HG03060 (cell line): ENCODE data around the gene PRB4.
"Not testable (repeated sequence)": the region's sequence is repeated elsewhere in the genome, so short reads cannot be mapped to it uniquely, and the experiment has no call there.

Experiments
- ATAC-seq: cut with Tn5 transposase; IDR thresholded peaks from one replicate; pipeline ENCODE4 v1.9.1; 2021; ENCODE audit warnings: low read depth, moderate number of reproducible peaks; ENCODE audit not compliant: unreplicated experiment

The PRB4 gene

DNA sequence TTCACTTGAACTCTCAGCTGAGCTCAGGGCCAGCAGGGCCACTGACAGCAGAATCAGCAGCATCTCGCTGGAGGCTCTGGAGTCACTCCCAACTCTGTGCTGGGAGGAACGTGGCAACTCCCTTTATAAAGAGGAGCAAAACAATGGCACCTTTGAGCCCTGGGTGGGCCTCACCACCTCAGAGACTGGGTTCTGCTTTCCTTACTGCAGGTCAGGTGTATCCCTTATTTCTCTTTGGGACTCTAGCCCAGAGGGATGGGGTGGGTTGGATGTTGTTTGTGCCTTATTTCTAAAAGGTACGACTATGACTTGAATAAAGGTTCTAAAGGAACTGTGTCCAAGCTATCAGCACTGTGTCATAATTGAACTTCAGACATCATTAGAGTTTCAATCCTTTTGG, at the start of gene PRB4:
Gene PRB4, minus strand, starts transcription at position 101 of the 400 bp plus-strand sequence. Its CDS starts 38 bp downstream, at position 63.
- ATAC-seq: no peak

GRCh38 chr12:11351736-11352135, 41.5 kb upstream of the PRB4 start:
- ATAC-seq: not testable (repeated sequence)

- no peak for ATAC-seq
Observed at GRCh38 chr12:11348439-11348838, 38.2 kb upstream of the PRB4 start.

DNA sequence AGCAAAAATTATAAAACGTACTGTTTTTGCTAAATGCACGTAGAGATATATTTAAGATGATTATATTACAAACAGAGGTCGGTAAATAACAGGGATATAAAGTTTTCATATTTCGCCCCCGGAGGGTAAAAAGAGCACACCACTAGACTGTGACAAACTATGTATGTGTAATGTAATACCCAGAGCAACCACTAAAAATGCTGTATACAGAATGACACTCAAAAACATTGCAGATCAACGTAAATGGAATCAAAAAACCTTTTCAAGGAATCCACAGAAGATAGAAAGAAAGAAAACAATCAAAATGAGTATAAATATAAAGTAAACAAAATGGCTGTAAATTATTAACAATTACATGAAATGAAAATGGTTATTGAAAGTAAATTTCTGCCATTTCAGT, 37.6 kb upstream of the PRB4 start:
- ATAC-seq: no peak

DNA sequence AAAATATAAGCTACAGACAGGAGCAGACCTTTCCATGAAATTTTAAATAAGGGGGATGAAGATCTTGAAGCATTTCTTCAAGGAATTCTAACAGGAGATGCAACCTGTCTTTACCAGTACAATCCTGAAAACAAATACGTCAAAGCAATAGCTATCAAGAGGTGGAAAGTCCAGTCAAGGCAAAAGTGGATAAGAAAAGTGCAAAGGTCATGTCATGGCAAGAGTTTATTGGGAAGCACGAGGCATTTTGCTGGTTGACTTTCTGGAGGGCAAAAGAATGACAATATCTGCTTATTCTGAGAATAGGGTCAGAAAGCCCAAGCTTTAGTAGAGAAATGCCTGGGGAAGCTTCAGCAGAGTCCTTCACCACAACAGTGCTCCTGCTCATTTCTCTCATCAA, 34.3 kb upstream of the PRB4 start:
- ATAC-seq: no peak

DNA sequence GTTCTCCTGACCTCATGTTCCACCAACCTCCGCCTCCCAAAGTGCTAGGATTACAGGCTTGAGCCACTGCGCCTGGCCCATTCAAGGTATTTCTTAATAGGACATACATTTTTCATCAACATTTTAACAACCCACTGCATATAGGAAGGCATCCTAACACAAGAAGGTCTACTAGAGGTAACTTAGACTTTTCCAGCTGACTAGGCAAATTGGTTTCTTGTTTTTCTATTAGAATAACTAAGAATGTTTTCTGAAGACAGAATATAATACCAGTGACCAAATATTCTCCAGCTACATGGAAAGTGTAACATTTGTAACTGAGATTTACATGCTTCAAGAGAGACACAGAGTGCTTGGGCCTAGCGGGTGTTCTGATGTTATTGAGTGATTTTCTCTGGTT, 14.2 kb upstream of the PRB4 start:
- ATAC-seq: no peak

- no peak for ATAC-seq
Observed at GRCh38 chr12:11321980-11322379, 11.7 kb upstream of the PRB4 start.

GRCh38 chr12:11307143-11307542, 3.1 kb downstream of the PRB4 start:
- ATAC-seq: no peak

GRCh38 chr12:11273449-11273848, 36.8 kb downstream of the PRB4 start:
- no peak for ATAC-seq

DNA sequence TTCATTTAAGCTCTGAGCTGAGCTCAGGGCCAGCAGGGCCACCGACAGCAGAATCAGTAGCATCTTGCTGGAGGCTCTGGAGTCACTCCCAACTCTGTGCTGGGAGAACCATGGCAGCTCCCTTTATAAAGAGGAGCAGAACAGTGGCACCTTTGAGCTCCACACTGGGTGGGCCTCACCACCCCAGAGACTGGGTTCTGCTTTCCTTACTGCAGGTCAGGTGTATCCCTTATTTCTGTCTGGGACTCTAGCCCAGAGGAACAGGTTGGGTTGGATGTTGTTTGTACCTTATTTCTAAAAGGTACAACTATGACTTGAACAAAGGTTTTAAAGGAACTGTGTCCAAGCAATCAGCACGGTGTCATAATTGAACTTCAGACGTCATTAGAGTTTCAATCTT, 40.6 kb downstream of the PRB4 start, which contains the start of gene PRB3:
Gene PRB3, minus strand, starts transcription at position 101 of the 400 bp plus-strand sequence. Its CDS starts 38 bp downstream, at position 63.
- ATAC-seq: no peak

DNA sequence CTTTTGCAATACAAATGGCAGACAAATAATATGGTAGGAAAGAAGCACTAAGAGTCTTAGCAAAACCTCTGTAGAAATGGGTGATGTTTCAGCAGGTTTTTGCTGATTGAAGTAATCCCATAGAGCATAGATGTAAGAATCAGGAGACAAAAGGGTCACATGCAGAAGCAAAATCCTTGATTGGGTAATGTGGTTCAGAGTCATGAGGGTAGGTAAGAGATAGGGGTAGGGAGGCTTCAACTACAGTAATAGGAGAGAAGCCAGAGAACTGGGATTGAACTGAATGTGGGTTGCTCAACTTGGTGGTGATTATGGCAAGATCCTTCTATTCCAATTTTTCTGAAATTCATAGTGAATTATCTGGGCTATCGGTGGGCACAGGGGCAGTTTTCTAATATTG, 45.7 kb downstream of the PRB4 start:
- no peak for ATAC-seq
